Hepatocyte (in vitro differentiated cells): Measurements from ENCODE around the gene RHBDL2.

Source experiments
- CTCF ChIP-seq: fragments of 200-600 bp; sonication (generic); IDR thresholded peaks from 2 replicates; pipeline ENCODE4 v1.5.1; 2016; ENCODE audit warnings: antibody characterized with exemption, mild to moderate bottlenecking; ENCODE audit not compliant: poor library complexity
- EZH2 ChIP-seq: fragments of 200-600 bp; sonication (generic); IDR thresholded peaks from 2 replicates; pipeline ENCODE4 v1.6.1; 2016; ENCODE audit warnings: antibody characterized with exemption, mild to moderate bottlenecking, borderline replicate concordance
- EZH2phosphoT487 ChIP-seq: fragments of 200-600 bp; sonication (generic); IDR thresholded peaks from one replicate; pipeline ENCODE4 v1.6.1; 2018; ENCODE audit warnings: antibody characterized with exemption, mild to moderate bottlenecking, low read depth, moderate library complexity; ENCODE audit not compliant: unreplicated experiment, severe bottlenecking

GRCh38 chr1:38958967-38959366 is 17.3 kb upstream of the RHBDL2 start:
- no peak for TF ChIP-seq CTCF
- no peak for TF ChIP-seq EZH2phosphoT487
- no peak for TF ChIP-seq EZH2
